WI38 (cell line): ENCODE data around the gene SIAH3.

Experiments used
- H3K4me3 ChIP-seq: 2 replicates; pipeline ENCODE4 v1.5.1; 2011; ENCODE audit warnings: low read depth, mild to moderate bottlenecking, control low read depth, low read length
- TF ChIP-seq, protein P1 (sequence below): IDR thresholded peaks from 2 replicates; pipeline ENCODE4 v1.5.1; 2012; ENCODE audit warnings: low read depth, mild to moderate bottlenecking, control low read depth, low read length

SIAH3 gene

GRCh38 chr13:45737571-45738017 is 114.0 kb downstream of the SIAH3 start:
- TF ChIP-seq, protein P1, sequence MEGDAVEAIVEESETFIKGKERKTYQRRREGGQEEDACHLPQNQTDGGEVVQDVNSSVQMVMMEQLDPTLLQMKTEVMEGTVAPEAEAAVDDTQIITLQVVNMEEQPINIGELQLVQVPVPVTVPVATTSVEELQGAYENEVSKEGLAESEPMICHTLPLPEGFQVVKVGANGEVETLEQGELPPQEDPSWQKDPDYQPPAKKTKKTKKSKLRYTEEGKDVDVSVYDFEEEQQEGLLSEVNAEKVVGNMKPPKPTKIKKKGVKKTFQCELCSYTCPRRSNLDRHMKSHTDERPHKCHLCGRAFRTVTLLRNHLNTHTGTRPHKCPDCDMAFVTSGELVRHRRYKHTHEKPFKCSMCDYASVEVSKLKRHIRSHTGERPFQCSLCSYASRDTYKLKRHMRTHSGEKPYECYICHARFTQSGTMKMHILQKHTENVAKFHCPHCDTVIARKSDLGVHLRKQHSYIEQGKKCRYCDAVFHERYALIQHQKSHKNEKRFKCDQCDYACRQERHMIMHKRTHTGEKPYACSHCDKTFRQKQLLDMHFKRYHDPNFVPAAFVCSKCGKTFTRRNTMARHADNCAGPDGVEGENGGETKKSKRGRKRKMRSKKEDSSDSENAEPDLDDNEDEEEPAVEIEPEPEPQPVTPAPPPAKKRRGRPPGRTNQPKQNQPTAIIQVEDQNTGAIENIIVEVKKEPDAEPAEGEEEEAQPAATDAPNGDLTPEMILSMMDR, result peak; percentile 28; the same call in 1 of the 2 replicates

DNA sequence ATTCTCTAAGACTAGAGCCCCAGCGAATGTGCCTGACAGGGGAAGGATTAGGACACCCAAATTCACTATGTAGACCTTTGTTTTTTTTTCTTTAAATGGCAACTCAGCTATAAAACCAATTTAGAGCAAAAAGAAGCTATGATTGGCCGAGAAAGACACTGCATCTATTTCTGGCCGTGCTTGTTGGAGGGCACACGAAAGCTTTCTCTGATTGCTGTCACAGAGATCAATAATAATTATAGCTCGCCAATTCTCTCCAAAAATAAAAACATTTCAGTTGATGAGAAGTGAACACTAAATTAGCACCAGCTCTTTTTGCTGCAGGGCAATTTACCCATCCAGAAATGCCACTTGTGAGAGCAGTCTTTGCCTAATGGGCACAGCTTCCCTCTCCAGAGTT is 118.2 kb downstream of the SIAH3 start:
- TF ChIP-seq, protein P1, result no peak
- no peak overlapping the region for H3K4me3 ChIP-seq

More at GRCh38 chr13:45737571-45738017, 114.0 kb downstream of the SIAH3 start:
- H3K4me3 ChIP-seq, result no peak overlapping the region

DNA sequence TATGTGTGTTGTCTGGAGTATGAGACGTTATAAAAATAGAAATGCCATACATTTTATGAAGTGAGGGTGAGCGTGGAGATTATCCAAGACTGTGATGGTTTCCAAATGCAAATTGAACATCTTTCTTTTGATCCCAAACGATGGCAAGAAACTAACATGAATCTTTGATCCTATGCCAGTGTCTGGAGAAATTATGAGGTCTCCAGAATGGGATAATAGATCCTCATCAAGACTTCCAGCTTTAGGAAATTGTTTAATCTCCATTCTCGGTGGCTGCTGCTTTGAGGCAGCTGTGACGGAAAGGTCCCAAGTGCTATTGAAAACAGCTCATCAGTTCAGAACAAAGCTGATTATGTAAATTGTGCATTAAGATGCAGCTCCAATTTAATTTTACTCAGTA is 118.6 kb downstream of the SIAH3 start:
- no peak overlapping the region for H3K4me3 ChIP-seq
- TF ChIP-seq, protein P1, result no peak

DNA sequence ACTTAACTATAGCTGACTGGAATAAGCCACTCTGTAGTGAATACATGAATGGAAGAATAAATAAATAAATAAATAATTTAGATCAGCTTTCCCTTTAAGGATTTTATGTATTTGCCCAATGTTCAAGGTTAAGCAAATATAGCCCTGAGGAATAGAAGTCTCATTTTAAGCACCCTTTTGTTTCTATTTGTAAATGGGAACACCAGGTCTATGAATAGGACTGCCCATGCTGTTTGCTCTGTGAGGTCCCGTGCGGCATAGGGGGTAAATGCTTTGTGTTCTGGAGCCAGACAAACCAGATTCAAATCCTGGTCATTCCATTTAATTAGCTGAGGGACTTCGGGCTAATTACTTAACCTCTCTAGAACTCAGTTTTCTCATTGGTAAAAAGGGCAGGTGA is 120.1 kb downstream of the SIAH3 start:
- no peak overlapping the region for H3K4me3 ChIP-seq
- TF ChIP-seq, protein P1, result no peak

GRCh38 chr13:45728759-45729158 is 122.8 kb downstream of the SIAH3 start:
- H3K4me3 ChIP-seq, result no peak overlapping the region
- TF ChIP-seq, protein P1, result 0 out of 2 replicates have a peak, but pooled peaks have one; percentile 4
